ENCODE measurements around the gene AGAP9. TPM values are rescaled to one million over a fixed set of nuclear protein-coding genes. Genes with fewer than 3 reads are reported as not detected.

Gene AGAP9
- total RNA-seq, 1 experiment from 2014 or later: 1.4 TPM

GRCh38 chr10:47451998-47452494, 71.4 kb downstream of the AGAP9 start:
- in situ Hi-C loops (cut with HindIII; ENCODE audit: low pct_unique_long_range_greater_than_20kb, low sequenced_read_pairs): no loop called here
- no peak for DNase-seq (ENCODE audit: low read depth, low spot score)

Small RNAs within 50 kb of the gene (small RNA-seq; reads per million reads assigned to genes)
- gene AL591684.3: 0 reads per million in 2 experiments
- gene RNA5SP312: 0 reads per million in 2 experiments

Other genes with a start within 250 kb of the AGAP9 start
- not detected in 2 replicates for gene GDF10, start 223.4 kb downstream of the AGAP9 start, total RNA-seq (2014; rRNA removed; shearing (Covaris generic))
- gene GDF2, start 201.2 kb downstream of the AGAP9 start, total RNA-seq (2014; rRNA removed; shearing (Covaris generic)): not detected in 2 replicates
- not detected in 2 replicates for gene RBP3, start 175.3 kb downstream of the AGAP9 start, total RNA-seq (2014; rRNA removed; shearing (Covaris generic))
- gene ZNF488, start 139.3 kb downstream of the AGAP9 start, total RNA-seq (2014; rRNA removed; shearing (Covaris generic)): not detected in 2 replicates
- 0.08 TPM in 1 of 2 replicates, not detected in the other for gene ANXA8, start 39.5 kb downstream of the AGAP9 start, total RNA-seq (2014; rRNA removed; shearing (Covaris generic))
- gene FAM25G, start 31.9 kb downstream of the AGAP9 start, total RNA-seq (2014; rRNA removed; shearing (Covaris generic)): not detected in 2 replicates
- not detected in 2 replicates for gene SYT15B, start 240.0 kb upstream of the AGAP9 start, total RNA-seq (2014; rRNA removed; shearing (Covaris generic))